ENCODE results near the gene RAB3D. TPM values are rescaled to one million over a fixed set of nuclear protein-coding genes. Genes with fewer than 3 reads are reported as not detected.

RAB3D gene
- total and polyA plus RNA-seq, 2 experiments from 2014 or later = 3.8 to 21.2 TPM

GRCh38 chr19:11295665-11296245, 43.7 kb downstream of the RAB3D start, which contains the start of gene TSPAN16:
TSPAN16 (plus strand) TSS chr19:11296160; CDS start chr19:11296298, 138 bp downstream.
- no peak for DNase-seq (ENCODE audit: low spot score)
- H3K4me3 ChIP-seq = no peak within 1 kb of the TSS
- no peaks in the 10 kb centered on the region for H3F3A ChIP-seq (replicated peaks; ENCODE audit: low read depth)
- H3K9me2 ChIP-seq (ENCODE audit: insufficient read depth) = no peaks in the 10 kb centered on the region
- H3K4me1 Mint-ChIP-seq = peaks cover 6% of the 10 kb centered on the region; the same call in 2 of the 3 replicates
- H3K36me3 ChIP-seq (ENCODE audit: insufficient read depth) = no peaks in the 10 kb centered on the region
- ATAC-seq = no peak
- H3K27me3 Mint-ChIP-seq (ENCODE audit: insufficient read depth, low read depth, poor library complexity) = peaks cover 8% of the 10 kb centered on the region
- H3K27ac Mint-ChIP-seq = no peak within 1 kb of the TSS
- no peak within 1 kb of the TSS for H3K4me2 ChIP-seq
- TF ChIP-seq EZH2phosphoT487 (IDR thresholded peaks at IDR 0.05; ENCODE audit: unreplicated experiment) (no peak), ZNF331 (CRISPR knock-in tag; IDR thresholded peaks at IDR 0.05; ENCODE audit: low read depth) (no peak), CREB1 (CRISPR knock-in tag; IDR thresholded peaks at IDR 0.05; ENCODE audit: low read depth) (no peak), STAT1 (IDR thresholded peaks at IDR 0.05; ENCODE audit: unreplicated experiment) (no peak), NANOG (IDR thresholded peaks at IDR 0.05; ENCODE audit: borderline replicate concordance) (no peak), CTCF (conservative IDR thresholded peaks at IDR 0.05; ENCODE audit: low read depth in 2 of 2) (peak; percentile 27 to 56; a peak in 3 of 4 replicates), ETS1 (IDR thresholded peaks at IDR 0.05) (no peak)
- peaks cover 3% of the 10 kb centered on the region for H3K4me1 ChIP-seq (ENCODE audit: insufficient read depth)
- no peaks in the 10 kb centered on the region for H4K20me1 ChIP-seq (replicated peaks; ENCODE audit: insufficient read depth)
- H3K9me3 Mint-ChIP-seq = no peaks in the 10 kb centered on the region
- H3K27ac ChIP-seq (ENCODE audit: low read depth) = no peak within 1 kb of the TSS
- no peak within 1 kb of the TSS for H3K4me3 Mint-ChIP-seq
- H3K79me2 ChIP-seq (replicated peaks; ENCODE audit: insufficient read depth) = no peaks in the 10 kb centered on the region
- no peaks in the 10 kb centered on the region for H3K27me3 ChIP-seq (ENCODE audit: insufficient read depth)
- no peaks in the 10 kb centered on the region for H3K36me3 Mint-ChIP-seq (ENCODE audit: low read depth)
- peak within 1 kb of the TSS; percentile 63; the same call in 1 of the 2 replicates for H2AFZ ChIP-seq

GRCh38 chr19:11295180-11295579, 44.3 kb downstream of the RAB3D start:
- peaks cover 6% of the 10 kb centered on the region; the same call in 2 of the 3 replicates for H3K4me1 Mint-ChIP-seq
- Histone ChIP-seq H2AFZ (no peak overlapping the region), H3K27me3 (ENCODE audit: insufficient read depth) (no peaks in the 10 kb centered on the region), H3K36me3 (ENCODE audit: insufficient read depth) (no peaks in the 10 kb centered on the region), H3K4me2 (no peak overlapping the region), H3F3A (replicated peaks; ENCODE audit: low read depth) (no peaks in the 10 kb centered on the region), H4K20me1 (replicated peaks; ENCODE audit: insufficient read depth) (no peaks in the 10 kb centered on the region), H3K4me1 (ENCODE audit: insufficient read depth) (peaks cover 3% of the 10 kb centered on the region), H3K9me2 (ENCODE audit: insufficient read depth) (no peaks in the 10 kb centered on the region), H3K27ac (ENCODE audit: low read depth) (no peak overlapping the region), H3K79me2 (replicated peaks; ENCODE audit: insufficient read depth) (no peaks in the 10 kb centered on the region), H3K4me3 (no peak overlapping the region)
- H3K27ac Mint-ChIP-seq = no peak overlapping the region
- H3K9me3 Mint-ChIP-seq = no peaks in the 10 kb centered on the region
- peaks cover 8% of the 10 kb centered on the region for H3K27me3 Mint-ChIP-seq (ENCODE audit: insufficient read depth, low read depth, poor library complexity)
- no peaks in the 10 kb centered on the region for H3K36me3 Mint-ChIP-seq (ENCODE audit: low read depth)
- H3K4me3 Mint-ChIP-seq = no peak overlapping the region
- DNase-seq (ENCODE audit: low spot score) = no peak
- ATAC-seq = no peak
- TF ChIP-seq REST (IDR thresholded peaks at IDR 0.05; ENCODE audit: unreplicated experiment) = no peak
- TF ChIP-seq ZNF462 (CRISPR knock-in tag; IDR thresholded peaks at IDR 0.05) = no peak
